B cell (primary cell): Measurements from ENCODE around the gene CHST8.

ENCODE experiments used
- EZH2 ChIP-seq: IDR thresholded peaks from 2 replicates; pipeline ENCODE4 v1.6.1; 2012; ENCODE audit warnings: borderline replicate concordance, low read depth, mild to moderate bottlenecking, moderate library complexity, low read length; ENCODE audit not compliant: insufficient read depth, poor library complexity, severe bottlenecking
- TF ChIP-seq, protein P1 (sequence below): fragments of 200-600 bp; IDR thresholded peaks from one replicate; pipeline ENCODE4 v1.8.0; 2022; ENCODE audit warnings: antibody characterized with exemption, mild to moderate bottlenecking

DNA sequence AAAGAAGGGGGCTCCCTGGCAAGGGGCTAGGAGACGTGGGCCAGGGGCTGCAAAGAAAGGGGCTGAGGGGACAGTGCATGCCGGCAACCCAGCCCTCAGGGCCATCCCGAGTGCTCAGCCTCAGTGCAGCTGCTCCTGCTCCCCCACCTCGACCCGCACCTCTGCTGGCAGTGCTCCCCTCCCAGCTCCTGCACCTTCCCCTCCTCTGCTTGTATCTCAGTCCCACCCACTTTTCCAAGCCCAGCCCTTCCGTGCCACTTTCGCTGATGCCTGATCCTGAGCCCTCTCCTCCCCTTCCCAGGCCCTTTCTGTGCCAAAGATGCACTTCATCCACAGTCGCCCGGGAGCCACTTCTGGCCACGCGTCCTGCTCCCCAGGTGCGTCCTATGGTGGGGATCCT, 105.0 kb downstream of the CHST8 start:
- TF ChIP-seq, protein P1, sequence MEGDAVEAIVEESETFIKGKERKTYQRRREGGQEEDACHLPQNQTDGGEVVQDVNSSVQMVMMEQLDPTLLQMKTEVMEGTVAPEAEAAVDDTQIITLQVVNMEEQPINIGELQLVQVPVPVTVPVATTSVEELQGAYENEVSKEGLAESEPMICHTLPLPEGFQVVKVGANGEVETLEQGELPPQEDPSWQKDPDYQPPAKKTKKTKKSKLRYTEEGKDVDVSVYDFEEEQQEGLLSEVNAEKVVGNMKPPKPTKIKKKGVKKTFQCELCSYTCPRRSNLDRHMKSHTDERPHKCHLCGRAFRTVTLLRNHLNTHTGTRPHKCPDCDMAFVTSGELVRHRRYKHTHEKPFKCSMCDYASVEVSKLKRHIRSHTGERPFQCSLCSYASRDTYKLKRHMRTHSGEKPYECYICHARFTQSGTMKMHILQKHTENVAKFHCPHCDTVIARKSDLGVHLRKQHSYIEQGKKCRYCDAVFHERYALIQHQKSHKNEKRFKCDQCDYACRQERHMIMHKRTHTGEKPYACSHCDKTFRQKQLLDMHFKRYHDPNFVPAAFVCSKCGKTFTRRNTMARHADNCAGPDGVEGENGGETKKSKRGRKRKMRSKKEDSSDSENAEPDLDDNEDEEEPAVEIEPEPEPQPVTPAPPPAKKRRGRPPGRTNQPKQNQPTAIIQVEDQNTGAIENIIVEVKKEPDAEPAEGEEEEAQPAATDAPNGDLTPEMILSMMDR: no peak
- no peak for TF ChIP-seq EZH2
